HG02943 (cell line): ENCODE measurements around the gene ARSI.

Experiments
- ATAC-seq: cut with Tn5 transposase; IDR thresholded peaks from one replicate; pipeline ENCODE4 v1.9.1; 2021; ENCODE audit warnings: mild to moderate bottlenecking, low read depth, moderate library complexity; ENCODE audit not compliant: unreplicated experiment

ARSI gene

DNA sequence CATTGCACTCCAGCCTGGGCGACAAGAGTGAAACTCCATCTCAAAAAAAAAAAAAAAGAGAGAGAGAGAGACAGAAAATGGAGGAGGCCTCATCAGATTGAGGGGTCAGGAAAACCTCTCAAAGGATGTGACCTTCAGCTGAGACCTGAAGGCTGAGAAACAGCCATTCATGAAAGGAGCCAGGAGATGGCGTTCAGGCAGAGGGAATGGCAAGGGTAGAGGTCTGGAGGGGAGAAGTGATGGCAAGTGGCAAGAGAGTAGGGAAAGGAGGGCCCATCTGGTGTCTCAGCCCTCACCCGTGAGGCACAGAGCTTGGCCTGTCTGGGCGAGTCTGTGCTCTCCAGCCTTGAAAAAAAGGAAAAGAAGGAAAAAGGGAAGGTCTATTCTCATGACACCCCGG lies 30.2 kb downstream of the ARSI start:
- no peak for ATAC-seq

- ATAC-seq: no peak
Observed at GRCh38 chr5:150271923-150272322, 30.8 kb downstream of the ARSI start.

DNA sequence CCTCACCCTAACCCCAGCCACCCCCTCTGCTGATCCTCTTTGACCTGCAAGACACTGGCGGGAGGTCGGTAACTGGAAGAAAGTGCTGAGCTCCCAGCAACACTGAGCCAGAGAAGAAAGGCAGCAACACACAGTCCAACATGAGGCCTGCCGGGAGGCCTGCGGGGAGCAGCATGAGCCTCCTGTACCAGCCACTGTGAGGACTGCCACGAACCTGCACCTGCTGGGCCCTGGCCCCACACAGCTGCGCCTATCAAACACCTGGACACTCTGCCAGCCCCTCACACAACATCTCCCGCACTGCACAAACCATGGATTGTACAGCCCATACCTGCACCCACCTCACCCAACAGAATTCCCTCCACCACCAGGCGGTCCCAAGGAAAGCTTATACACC lies 31.4 kb downstream of the ARSI start:
- ATAC-seq: no peak

- no peak for ATAC-seq
Observed at GRCh38 chr5:150270541-150271295, 32.0 kb downstream of the ARSI start.

DNA sequence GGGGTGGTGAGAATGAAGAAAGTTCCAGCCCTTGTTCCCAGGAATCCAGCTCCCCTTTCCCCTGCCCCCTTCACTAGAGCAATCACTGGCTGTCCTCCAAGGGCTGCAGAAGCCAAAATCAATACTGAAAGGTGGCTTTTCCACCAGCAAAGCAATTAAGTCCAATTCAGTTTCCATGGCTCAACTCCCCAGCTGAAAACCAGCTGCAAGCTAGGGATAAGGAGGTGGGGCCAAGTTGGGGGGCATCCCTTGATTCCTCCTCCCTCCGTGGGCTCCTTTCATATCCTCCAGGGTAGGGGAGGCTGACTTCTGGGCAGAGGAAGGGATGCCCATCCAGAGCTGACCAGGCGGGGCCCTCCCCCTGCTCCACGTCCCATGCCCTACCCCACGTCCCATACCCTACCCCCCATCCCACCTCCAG lies 35.8 kb downstream of the ARSI start:
- ATAC-seq: no peak

DNA sequence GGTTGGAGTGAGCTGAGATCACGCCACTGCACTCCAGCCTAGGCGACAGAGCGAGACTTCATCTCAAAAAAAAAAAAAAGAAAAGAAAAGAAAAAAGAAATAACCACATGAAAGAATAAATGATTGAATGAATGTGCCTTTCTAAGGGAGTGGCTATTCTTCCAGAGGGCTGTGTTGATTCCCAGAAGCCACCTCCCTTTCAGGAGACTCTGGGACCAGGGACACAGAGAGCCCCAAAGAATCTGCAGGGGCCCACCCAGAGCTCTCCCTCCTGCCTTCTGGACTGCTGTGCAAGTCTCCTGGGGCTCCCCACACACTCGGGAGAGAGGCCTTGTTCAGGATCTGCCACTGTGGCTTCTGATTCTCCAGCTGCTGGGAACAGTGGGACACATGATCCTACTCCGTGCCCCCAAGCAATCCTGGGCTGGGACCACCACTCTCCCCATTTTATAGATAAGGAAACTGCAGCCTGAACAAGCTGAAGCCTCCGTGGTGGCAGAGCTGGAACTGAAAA lies 36.8 kb downstream of the ARSI start:
- ATAC-seq: no peak

GRCh38 chr5:150264667-150265603 lies 37.8 kb downstream of the ARSI start:
- ATAC-seq: no peak

GRCh38 chr5:150263801-150264621 lies 38.7 kb downstream of the ARSI start:
- no peak for ATAC-seq

- ATAC-seq: no peak
Observed at GRCh38 chr5:150263375-150263775, 39.3 kb downstream of the ARSI start.

GRCh38 chr5:150262502-150262901 lies 40.2 kb downstream of the ARSI start:
- no peak for ATAC-seq

DNA sequence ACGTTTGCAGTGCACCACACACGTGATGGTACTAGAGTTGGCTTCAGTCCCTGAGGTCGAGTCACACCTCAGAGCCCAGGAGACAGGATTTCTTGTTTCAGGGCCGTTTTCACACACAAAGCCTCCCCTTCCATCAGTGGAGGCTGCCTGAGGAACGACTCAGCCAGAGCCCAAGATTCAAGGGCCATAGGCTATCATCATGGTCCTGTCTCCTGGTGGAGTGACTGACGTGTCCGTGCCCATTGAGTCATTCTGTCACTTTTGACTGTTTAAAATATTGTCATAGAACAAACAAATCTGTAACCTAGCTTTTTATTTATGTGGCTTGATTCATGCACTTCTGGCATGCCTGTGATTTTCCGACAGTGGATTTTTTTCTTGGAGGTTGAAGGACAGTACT lies 41.5 kb downstream of the ARSI start:
- ATAC-seq: no peak

- no peak for ATAC-seq
Observed at GRCh38 chr5:150258130-150258529, 44.6 kb downstream of the ARSI start.

DNA sequence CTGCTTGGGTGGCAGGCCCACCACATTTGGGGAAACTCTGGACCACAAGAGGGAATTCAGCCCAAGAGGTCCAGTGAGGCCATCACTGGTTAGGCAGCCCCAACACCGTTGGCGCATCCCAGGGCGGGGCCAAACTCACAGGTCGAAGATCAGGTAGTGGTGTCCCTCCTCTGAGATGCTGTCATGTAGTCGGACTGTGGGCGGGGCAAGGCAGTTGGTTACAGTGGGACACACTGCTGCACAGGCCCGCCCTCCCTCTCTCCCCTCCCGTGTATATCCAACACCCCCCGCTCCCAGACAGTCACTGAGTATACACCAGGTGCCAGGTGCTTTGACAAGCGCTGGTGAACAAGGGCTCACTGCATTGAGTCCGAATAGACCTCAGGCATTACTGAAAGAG lies 45.3 kb downstream of the ARSI start:
- no peak for ATAC-seq

- ATAC-seq: no peak
Observed at GRCh38 chr5:150256410-150257064, 46.2 kb downstream of the ARSI start.

GRCh38 chr5:150255659-150256409 lies 46.9 kb downstream of the ARSI start:
- ATAC-seq: no peak

- ATAC-seq: no peak
Observed at GRCh38 chr5:150254774-150255173, 47.9 kb downstream of the ARSI start.

- ATAC-seq: no peak
Observed at GRCh38 chr5:150254363-150254762, 48.3 kb downstream of the ARSI start.

DNA sequence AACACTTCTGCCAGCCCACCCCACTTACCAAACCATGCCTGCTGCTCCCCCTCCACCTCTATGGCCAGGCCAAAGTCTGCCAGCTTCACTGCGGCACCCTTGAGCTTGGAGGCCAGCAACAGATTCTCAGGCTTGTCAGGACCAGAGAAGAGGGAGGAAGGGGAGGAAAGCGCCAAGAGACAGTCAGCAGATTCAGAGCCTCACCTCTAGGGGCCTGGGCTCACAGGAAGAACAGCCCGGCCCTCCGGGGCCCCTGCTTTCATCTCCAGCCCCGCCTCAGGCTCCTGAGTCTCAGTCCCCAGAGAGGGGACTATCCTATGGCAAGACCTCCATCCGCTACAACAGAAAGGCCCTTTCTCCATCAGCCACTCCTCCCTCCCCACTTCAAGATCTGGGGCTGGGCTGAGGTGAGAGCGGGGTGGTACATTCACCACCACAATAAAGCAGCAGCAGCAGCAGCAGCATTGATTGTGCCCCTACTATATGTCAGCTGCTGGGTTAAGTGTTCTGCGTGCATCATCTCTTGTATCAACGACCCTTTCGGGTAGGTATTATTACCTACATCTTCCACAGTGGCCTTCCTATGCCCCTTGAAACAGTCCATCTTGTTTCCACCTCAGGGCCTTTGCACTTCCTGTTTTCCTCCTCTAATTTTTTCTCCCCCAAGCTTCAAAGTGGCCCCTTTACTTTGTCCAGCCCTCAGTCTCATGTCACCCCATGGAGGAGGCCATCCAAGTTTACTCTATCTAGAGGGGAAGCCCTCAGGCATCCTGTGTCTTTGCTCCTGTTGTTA lies 49.1 kb downstream of the ARSI start:
- no peak for ATAC-seq

DNA sequence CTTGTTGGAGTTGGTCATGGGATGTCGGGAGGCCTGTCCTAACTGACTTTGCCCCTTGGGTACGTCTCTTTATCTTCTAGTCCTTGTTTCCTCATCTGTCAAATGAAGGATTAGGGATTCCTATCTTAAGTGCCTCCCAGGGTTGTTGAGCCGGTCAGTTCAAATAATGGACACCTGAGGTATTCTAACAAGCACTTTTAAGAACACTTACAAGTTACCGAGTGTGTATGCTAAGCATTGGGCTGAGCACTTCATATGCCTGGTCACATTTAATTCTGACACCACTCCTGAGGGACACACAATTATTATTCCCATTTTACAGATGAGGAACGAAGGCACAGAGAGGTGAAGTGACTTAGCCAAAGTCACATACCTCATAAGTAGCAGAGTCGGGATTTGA lies 50.2 kb downstream of the ARSI start:
- no peak for ATAC-seq
